Stimulated activated CD4-positive, alpha-beta T cell treated with anti-CD3 and anti-CD28 coated beads, Interleukin-12 subunit alpha, Interleukin-12 subunit beta, amount 100 ng/mL, for 4 hours (primary cell): ENCODE data around the gene TEX13B.
"Not testable (repeated sequence)": the region's sequence is repeated elsewhere in the genome, so short reads cannot be mapped to it uniquely, and the experiment has no call there.

Experiments used
- DNase-seq: peaks from one replicate; pipeline ENCODE4 v3.0.0-alpha.2; 2020

Gene TEX13B, protein sequence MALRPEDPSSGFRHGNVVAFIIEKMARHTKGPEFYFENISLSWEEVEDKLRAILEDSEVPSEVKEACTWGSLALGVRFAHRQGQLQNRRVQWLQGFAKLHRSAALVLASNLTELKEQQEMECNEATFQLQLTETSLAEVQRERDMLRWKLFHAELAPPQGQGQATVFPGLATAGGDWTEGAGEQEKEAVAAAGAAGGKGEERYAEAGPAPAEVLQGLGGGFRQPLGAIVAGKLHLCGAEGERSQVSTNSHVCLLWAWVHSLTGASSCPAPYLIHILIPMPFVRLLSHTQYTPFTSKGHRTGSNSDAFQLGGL

GRCh38 chrX:107982356-107982755 lies at the start of gene TEX13B:
TSS of gene TEX13B (minus strand) at chrX:107982370. CDS start at chrX:107982127, 243 bp downstream.
- no peak for DNase-seq

DNA sequence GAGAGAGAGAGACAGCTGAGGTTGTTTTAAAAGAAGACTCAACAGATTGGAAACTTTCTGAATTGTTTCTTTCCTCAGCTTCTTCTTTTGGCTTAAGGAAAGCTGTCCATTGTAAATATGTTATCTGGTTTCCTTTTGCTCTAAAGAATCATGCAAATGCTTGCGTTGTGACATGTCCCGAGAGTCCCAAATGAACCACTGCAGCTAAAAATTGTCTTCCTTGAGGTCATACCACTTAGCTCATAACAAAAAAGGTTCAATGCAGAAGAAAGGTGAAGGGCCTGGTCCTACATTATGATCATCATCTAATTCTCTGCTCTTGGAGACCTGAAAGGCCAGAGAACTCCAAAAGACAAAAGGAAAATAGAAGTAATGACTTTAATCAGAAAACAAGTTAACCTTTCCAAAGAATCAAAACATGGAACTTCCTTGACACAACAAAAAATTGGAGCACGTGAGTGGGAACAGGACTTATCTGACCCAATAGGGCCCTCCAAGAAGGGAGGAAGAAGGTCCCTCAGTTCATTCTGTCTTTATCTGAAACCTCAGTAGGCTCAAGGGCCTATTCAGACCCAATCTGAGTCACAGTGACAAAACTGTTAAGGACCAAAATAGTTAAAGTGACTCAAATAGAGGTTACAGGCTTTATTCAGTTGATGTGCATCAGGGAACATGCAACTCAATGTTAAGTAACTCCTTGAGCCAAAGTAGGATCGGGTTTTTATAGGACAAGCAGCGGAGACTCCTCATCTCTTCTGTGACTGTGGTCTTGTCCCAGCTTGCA lies 48.0 kb upstream of the TEX13B start:
- no peak for DNase-seq

- no peak for DNase-seq
Observed at GRCh38 chrX:108028854-108029253, 46.7 kb upstream of the TEX13B start.

- no peak for DNase-seq
Observed at GRCh38 chrX:108025954-108026600, 43.9 kb upstream of the TEX13B start.

DNA sequence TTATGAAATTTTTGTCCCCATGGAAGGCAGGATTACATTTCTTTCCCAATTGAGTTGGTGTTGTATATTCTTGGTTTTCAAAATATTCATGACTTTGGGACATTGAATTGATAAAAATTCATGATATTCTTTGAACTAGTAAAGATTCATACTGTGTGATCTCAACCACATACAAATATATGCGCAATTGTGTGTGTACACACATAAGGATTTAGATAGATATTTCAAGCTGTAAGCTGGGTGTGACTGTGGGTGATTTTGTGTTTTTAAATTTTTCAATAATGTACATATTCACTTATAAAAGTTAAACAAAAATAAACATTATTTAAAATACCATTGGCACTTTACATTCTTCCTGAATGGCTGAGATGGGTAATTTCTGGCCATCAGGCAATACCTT lies 43.2 kb upstream of the TEX13B start:
- no peak for DNase-seq

- no peak for DNase-seq
Observed at GRCh38 chrX:108022491-108023089, 40.4 kb upstream of the TEX13B start.

DNA sequence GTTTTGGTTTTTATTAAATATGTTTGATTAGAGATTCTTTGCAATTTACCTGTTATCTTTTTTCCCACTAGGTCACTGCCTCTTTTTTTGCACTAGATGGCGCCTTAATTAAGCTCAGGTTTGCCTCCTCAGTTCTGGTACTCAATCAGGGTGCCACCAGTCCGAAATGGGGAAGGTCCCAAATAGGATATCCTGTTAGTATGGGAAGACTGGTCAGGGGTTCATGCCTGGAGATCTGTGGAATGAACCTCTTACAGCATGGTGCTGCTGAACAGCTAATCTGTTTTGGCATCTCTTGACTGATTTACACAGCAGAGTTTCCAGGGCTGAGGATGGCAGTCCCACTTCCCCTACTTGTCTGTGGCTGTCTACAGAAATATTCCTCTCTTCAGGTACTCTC lies 38.5 kb upstream of the TEX13B start:
- no peak for DNase-seq

DNA sequence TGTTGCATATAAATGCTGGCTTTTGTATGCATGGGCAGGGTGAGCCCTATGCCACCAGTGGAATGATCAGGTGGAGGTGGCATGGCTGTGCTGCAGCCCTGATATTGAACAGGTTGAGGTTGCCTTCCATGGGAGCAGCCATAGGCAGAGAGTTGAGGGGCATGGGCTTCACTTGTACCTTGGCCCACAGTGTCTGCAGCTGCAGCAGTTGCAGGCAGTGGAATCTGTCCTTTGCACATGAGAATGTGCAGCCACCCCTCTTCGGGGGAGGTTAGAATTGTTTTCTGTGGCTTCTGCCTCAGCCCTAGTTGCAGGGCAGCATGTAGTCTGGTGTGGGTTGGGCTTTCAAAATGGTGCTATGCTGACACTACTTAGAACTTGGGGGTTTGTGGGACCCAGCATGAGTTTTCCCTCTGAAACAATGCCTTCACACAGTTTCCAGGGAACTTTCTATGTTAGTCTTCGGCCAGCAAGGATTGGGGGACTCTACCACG lies 37.3 kb upstream of the TEX13B start:
- DNase-seq: no peak

GRCh38 chrX:108018656-108019381 lies 36.6 kb upstream of the TEX13B start:
- DNase-seq: no peak

DNA sequence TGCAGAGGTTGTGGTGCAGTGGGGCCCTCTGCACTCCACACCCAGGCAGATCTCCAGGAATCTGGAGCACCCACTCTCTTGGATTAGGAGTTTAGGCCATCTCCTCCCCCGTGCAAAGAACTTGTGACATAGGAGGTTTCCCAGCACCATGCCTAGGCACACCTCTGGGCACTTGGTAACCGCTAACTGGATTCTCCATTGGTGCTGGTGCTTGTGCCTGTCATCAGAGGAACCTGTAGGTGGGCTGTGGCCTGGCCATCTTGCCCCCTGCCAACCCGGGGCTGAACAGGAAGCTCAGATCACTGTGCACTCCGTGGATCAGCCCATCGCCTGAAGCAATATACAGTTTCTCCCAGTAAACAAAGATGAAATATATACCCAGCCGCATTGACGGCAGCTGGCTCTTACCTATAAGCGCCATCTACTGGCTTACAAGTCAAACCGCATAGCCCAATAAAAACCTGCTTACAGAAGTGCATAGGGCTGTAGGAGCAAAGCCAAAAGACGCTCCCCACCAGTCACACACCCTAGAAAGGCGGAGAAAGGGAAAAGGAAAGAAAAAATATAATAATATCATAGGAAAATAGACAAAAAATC lies 19.1 kb upstream of the TEX13B start:
- no peak for DNase-seq

DNA sequence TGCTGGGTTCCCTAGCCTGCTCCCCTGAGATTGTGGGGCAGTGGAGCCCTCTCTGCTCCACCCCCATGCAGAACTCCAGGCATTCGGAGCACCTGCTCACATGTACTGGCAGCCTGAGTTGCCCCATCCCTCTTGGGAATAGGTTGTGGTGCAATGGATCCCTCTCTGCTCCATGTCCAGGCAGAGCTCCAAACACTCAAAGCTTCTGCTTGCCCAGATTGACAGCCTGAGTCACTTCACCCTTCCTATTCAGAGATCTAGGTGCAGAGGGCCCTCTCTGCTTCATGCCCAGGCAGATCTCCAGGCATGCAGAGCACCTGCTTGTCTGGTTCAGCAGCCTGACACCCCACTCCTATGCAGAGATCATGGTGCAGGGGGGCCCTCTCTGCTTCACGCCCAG lies 18.6 kb upstream of the TEX13B start:
- DNase-seq: no peak

GRCh38 chrX:107996124-107996523 lies 14.0 kb upstream of the TEX13B start:
- DNase-seq: no peak

- no peak for DNase-seq
Observed at GRCh38 chrX:107985033-107985432, 2.9 kb upstream of the TEX13B start.

DNA sequence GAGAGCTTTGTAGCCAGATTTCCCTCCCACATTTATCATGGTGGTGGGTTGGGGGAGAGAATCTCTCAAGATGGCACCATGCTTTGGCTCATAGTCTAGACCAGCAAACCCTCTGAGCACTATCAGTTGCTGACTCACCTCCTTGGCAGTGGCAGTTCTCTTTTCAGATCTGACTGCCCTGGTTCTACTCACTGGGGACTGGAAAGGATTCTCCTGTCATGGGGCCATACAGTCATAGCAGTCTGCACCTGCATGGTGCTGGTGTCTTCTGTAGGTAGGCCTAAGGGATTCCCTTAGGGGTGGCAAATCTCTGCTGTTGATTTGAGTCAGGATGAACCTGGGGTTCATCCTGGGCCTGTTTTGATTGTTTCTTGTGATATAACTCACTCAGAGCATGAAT lies 2.6 kb downstream of the TEX13B start:
- DNase-seq: no peak

DNA sequence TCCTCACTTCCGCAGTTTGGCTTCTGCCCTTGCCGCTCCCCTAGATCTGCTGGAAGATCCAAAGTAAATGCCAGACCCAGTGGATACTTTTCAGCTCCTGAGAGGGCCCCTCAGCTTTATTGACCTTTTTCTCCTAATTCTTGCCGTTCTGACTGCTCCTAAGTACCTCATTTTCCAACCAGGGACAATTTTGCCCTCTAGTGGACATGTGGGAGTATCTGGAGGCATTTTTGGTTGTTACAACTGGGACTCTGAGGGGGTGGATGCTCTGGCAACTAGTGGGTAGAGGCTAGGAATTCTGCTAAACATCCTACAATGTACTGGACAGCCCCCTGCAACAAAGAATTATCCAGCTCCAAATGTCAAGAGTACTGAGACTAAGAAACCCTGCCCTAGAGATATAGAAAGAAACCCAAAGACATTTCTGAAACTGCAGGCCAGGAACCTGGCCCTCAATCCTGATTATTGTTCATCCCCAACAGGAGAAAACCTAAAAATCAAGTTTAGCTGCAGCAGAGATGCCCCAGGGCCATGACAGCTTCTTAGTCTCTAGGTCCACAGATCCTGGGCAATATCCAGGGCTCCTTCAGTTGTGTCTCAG lies 3.4 kb downstream of the TEX13B start:
- DNase-seq: no peak

GRCh38 chrX:107978071-107978470 lies 4.1 kb downstream of the TEX13B start:
- no peak for DNase-seq

GRCh38 chrX:107971636-107972035 lies 10.5 kb downstream of the TEX13B start:
- no peak for DNase-seq

DNA sequence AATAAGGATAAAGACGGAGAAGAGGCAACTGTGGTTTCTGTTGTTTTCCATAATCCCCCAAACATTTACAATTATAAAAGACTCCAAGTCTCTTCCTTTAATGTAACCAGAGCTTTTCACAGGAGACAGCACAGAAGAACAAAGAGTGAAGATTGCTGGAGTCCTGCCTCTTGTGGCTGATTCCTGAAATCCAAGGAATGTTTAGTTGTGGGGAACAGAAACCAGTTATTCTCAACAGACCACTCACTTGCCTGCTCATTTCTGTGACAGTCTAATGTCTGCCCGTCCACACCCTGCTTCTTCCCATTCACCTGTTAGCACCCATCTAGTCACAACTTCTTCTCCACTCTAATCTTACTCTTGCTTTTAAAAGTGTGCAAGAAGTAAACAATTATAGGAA lies 12.1 kb downstream of the TEX13B start:
- no peak for DNase-seq

DNA sequence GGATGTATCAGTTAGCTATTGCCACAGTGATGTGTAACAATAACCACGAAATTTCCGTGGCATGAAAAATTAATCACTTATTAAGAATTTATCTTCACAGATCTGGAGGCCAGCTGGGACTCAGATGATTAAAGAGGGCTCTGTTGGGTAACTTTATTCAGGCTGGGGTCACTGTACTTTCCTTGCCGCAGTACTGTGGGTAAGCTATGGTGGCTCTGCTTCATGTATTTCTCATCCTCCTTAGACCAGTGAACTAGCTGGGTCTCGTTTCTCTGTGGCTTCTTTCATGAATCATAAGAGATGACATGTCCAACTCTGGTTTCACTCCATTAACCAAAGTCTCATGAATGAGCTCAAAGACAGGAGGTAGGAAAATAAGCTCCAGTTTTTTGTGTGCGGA lies 13.5 kb downstream of the TEX13B start:
- no peak for DNase-seq

DNA sequence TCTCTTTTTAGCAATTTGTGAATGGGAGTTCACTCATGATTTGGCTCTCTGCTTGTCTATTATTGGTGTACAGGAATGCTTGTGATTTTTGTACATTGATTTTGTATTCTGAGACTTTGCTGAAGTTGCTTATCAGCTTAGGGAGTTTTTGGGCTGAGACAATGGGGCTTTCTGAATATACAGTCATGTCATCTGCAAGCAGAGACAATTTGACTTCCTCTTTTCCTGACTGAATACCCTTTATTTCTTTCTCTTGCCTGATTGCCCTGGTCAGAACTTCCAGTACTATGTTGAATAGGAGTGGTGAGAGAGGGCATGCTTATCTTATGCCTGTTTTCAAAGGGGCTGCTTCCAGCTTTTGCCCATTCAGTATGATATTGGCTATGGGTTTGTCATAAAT lies 26.8 kb downstream of the TEX13B start:
- not testable (repeated sequence) for DNase-seq

- no peak for DNase-seq
Observed at GRCh38 chrX:107940095-107940494, 42.1 kb downstream of the TEX13B start.

GRCh38 chrX:107936434-107936730 lies 45.8 kb downstream of the TEX13B start:
- no peak for DNase-seq
